ENCODE results near the gene NCOR1.

Gene NCOR1

DNA sequence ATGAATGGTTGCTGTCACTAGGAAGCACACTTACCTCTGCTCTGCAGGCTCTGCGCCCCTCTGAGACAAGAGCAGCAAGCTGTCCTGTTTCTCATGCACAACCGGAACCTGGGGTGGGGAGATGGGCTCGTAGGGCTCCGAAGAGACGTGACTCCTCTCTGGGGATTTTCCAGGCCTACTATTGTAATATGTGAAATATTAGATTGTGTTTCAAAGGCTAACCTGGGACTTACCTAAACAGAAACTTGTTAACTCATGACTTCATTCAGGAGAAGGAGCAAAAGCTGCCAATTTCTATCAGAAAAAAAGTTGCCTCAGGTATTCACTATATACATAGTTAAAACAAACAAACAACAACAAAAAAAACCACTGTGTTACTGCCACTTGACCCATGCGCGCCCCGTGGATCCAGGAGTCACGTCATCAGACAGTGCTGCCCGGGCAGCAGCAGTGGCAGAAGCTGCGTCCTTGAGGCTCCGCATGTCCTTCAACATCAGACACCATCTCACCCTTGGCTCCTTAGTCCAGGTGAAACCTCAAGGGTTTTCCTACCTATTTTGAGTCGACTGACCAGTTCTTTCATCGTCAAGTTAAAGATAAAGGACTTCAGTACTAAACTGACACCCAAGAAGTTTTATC, 166.4 kb downstream of the NCOR1 start:
- TF ChIP-seq, protein P1, sequence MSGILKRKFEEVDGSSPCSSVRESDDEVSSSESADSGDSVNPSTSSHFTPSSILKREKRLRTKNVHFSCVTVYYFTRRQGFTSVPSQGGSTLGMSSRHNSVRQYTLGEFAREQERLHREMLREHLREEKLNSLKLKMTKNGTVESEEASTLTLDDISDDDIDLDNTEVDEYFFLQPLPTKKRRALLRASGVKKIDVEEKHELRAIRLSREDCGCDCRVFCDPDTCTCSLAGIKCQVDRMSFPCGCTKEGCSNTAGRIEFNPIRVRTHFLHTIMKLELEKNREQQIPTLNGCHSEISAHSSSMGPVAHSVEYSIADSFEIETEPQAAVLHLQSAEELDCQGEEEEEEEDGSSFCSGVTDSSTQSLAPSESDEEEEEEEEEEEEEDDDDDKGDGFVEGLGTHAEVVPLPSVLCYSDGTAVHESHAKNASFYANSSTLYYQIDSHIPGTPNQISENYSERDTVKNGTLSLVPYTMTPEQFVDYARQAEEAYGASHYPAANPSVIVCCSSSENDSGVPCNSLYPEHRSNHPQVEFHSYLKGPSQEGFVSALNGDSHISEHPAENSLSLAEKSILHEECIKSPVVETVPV (CRISPR knock-in tag; IDR thresholded peaks at IDR 0.05) = no peak
- no peak for TF ChIP-seq OSR1 (CRISPR knock-in tag; IDR thresholded peaks at IDR 0.05)
- no peak for TF ChIP-seq GLIS3 (CRISPR knock-in tag; IDR thresholded peaks at IDR 0.05)
- TF ChIP-seq, protein P2, sequence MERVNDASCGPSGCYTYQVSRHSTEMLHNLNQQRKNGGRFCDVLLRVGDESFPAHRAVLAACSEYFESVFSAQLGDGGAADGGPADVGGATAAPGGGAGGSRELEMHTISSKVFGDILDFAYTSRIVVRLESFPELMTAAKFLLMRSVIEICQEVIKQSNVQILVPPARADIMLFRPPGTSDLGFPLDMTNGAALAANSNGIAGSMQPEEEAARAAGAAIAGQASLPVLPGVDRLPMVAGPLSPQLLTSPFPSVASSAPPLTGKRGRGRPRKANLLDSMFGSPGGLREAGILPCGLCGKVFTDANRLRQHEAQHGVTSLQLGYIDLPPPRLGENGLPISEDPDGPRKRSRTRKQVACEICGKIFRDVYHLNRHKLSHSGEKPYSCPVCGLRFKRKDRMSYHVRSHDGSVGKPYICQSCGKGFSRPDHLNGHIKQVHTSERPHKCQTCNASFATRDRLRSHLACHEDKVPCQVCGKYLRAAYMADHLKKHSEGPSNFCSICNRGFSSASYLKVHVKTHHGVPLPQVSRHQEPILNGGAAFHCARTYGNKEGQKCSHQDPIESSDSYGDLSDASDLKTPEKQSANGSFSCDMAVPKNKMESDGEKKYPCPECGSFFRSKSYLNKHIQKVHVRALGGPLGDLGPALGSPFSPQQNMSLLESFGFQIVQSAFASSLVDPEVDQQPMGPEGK (CRISPR knock-in tag; IDR thresholded peaks at IDR 0.05; ENCODE audit: borderline replicate concordance) = no peak
- no peak for TF ChIP-seq SNAI2 (CRISPR knock-in tag; IDR thresholded peaks at IDR 0.05)
- no peak for TF ChIP-seq CSDC2 (CRISPR knock-in tag; IDR thresholded peaks at IDR 0.05)
- TF ChIP-seq ISL1 (CRISPR knock-in tag; IDR thresholded peaks at IDR 0.05) = no peak
- TF ChIP-seq ZNF565 (CRISPR knock-in tag; conservative IDR thresholded peaks at IDR 0.05; ENCODE audit: low read depth) = no peak
- TF ChIP-seq, protein P3, sequence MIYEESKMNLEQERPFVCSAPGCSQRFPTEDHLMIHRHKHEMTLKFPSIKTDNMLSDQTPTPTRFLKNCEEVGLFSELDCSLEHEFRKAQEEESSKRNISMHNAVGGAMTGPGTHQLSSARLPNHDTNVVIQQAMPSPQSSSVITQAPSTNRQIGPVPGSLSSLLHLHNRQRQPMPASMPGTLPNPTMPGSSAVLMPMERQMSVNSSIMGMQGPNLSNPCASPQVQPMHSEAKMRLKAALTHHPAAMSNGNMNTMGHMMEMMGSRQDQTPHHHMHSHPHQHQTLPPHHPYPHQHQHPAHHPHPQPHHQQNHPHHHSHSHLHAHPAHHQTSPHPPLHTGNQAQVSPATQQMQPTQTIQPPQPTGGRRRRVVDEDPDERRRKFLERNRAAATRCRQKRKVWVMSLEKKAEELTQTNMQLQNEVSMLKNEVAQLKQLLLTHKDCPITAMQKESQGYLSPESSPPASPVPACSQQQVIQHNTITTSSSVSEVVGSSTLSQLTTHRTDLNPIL (CRISPR knock-in tag; IDR thresholded peaks at IDR 0.05; ENCODE audit: low read depth) = no peak
- TF ChIP-seq RARB (CRISPR knock-in tag; IDR thresholded peaks at IDR 0.05) = no peak
- TF ChIP-seq, protein P4, sequence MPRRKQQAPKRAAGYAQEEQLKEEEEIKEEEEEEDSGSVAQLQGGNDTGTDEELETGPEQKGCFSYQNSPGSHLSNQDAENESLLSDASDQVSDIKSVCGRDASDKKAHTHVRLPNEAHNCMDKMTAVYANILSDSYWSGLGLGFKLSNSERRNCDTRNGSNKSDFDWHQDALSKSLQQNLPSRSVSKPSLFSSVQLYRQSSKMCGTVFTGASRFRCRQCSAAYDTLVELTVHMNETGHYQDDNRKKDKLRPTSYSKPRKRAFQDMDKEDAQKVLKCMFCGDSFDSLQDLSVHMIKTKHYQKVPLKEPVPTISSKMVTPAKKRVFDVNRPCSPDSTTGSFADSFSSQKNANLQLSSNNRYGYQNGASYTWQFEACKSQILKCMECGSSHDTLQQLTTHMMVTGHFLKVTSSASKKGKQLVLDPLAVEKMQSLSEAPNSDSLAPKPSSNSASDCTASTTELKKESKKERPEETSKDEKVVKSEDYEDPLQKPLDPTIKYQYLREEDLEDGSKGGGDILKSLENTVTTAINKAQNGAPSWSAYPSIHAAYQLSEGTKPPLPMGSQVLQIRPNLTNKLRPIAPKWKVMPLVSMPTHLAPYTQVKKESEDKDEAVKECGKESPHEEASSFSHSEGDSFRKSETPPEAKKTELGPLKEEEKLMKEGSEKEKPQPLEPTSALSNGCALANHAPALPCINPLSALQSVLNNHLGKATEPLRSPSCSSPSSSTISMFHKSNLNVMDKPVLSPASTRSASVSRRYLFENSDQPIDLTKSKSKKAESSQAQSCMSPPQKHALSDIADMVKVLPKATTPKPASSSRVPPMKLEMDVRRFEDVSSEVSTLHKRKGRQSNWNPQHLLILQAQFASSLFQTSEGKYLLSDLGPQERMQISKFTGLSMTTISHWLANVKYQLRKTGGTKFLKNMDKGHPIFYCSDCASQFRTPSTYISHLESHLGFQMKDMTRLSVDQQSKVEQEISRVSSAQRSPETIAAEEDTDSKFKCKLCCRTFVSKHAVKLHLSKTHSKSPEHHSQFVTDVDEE (CRISPR knock-in tag; IDR thresholded peaks at IDR 0.05) = no peak
- no peak for TF ChIP-seq PPARA (CRISPR knock-in tag; IDR thresholded peaks at IDR 0.05; ENCODE audit: borderline replicate concordance)
- no peak for TF ChIP-seq BACH2 (CRISPR knock-in tag; IDR thresholded peaks at IDR 0.05; ENCODE audit: borderline replicate concordance)
- TF ChIP-seq ZNF8 (CRISPR knock-in tag; IDR thresholded peaks at IDR 0.05) = no peak
- no peak for TF ChIP-seq ZNF70 (CRISPR knock-in tag; IDR thresholded peaks at IDR 0.05)
- TF ChIP-seq TCF4 (CRISPR knock-in tag; IDR thresholded peaks at IDR 0.05; ENCODE audit: borderline replicate concordance) = no peak
- TF ChIP-seq ZFP3 (CRISPR knock-in tag; IDR thresholded peaks at IDR 0.05) = no peak
- TF ChIP-seq ZC3H10 (CRISPR knock-in tag; IDR thresholded peaks at IDR 0.05) = no peak
- TF ChIP-seq TOX (CRISPR knock-in tag; IDR thresholded peaks at IDR 0.05; ENCODE audit: borderline replicate concordance) = no peak
- ATAC-seq = no peak

DNA sequence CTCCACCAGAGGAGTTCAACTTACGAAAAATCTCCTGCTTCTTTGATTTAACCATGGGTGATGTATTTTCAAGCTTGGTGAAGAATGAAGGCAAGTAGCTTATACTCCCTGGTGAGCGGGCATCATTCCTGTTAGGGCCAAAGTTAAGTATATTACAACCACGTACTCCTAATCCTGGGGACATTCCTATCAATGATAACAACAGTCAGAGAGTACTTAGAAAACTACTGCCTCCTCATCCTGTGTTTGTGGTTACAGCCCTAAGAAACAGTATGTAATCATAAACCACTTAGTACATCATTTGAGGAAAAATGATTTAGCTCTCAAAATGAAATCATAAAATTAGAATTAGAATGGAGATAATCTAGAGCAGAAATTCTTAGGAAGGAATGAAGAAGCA, 168.4 kb downstream of the NCOR1 start:
- ATAC-seq = no peak
- TF ChIP-seq, protein P2 (CRISPR knock-in tag; IDR thresholded peaks at IDR 0.05; ENCODE audit: borderline replicate concordance) = no peak
- TF ChIP-seq ARNTL (CRISPR knock-in tag; IDR thresholded peaks at IDR 0.05; ENCODE audit: borderline replicate concordance, low read depth) (no peak), ZNF8 (CRISPR knock-in tag; IDR thresholded peaks at IDR 0.05) (no peak), ISL1 (CRISPR knock-in tag; IDR thresholded peaks at IDR 0.05) (no peak), OSR1 (CRISPR knock-in tag; IDR thresholded peaks at IDR 0.05) (no peak), TCF4 (CRISPR knock-in tag; IDR thresholded peaks at IDR 0.05; ENCODE audit: borderline replicate concordance) (no peak), SNAI2 (CRISPR knock-in tag; IDR thresholded peaks at IDR 0.05) (no peak), ZNF70 (CRISPR knock-in tag; IDR thresholded peaks at IDR 0.05) (no peak)
- TF ChIP-seq, protein P3 (CRISPR knock-in tag; IDR thresholded peaks at IDR 0.05; ENCODE audit: low read depth) = no peak

Data from SK-N-SH treated with all-trans-retinoic acid at 6 μM for 48 hours (cell line).